ENCODE measurements around the gene PCYT1A. TPM values are rescaled to one million over a fixed set of nuclear protein-coding genes. Genes with fewer than 3 reads are reported as not detected.
"Not testable (repeated sequence)": the region's sequence is repeated elsewhere in the genome, so short reads cannot be mapped to it uniquely, and the experiment has no call there.

PCYT1A gene
- total RNA-seq, 1 donor from 2014 or later, result 55.2 TPM

DNA sequence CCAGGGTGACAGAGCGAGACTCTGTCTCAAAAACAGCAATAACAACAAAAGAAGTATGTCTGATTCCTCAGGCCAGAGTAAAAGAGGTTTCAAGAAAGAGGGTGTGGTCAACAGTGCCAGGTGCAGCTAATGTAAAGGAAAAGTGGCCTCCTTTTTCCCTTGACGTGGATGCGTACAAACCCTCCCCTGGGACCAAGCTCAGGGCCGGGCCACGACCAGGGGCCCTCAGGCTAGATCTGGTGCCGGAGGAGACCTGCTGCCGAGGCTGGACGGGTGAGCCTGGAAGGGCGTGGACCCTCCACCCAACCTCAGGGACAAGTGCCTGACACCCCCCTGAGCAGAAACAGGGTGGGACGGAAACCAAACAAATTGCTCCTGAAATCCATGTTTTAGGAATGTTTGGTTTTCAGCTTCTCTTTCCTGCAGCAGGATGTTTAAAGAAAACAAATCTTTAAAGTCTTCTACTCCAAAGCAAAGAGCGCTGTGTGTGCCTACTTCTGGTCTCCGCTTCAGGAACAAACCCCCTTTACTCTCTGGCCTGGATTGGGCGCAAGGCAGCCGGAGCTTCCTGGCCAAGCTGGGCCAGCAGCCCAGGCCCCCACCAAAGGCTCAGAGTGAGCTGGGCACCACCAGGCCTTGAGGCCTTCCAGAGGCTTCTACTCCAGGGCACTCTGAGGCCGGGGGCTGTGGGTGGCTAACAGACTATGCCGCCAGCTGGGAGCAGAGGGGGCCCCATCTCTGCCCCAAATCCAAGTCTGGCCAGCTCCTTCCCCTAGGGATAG, 97.8 kb downstream of the PCYT1A start:
- Mint-ChIP-seq H3K27ac (ENCODE audit: unreplicated experiment) (no peak overlapping the region), H3K36me3 (ENCODE audit: low read depth, unreplicated experiment) (no peaks in the 10 kb centered on the region), H3K4me1 (ENCODE audit: unreplicated experiment) (no peaks in the 10 kb centered on the region), H3K27me3 (ENCODE audit: unreplicated experiment) (peaks cover 4% of the 10 kb centered on the region), H3K9me3 (ENCODE audit: unreplicated experiment) (no peaks in the 10 kb centered on the region), H3K4me3 (ENCODE audit: unreplicated experiment) (no peak overlapping the region)
- no peak for DNase-seq (ENCODE audit: low spot score)
- TF ChIP-seq, protein P1, sequence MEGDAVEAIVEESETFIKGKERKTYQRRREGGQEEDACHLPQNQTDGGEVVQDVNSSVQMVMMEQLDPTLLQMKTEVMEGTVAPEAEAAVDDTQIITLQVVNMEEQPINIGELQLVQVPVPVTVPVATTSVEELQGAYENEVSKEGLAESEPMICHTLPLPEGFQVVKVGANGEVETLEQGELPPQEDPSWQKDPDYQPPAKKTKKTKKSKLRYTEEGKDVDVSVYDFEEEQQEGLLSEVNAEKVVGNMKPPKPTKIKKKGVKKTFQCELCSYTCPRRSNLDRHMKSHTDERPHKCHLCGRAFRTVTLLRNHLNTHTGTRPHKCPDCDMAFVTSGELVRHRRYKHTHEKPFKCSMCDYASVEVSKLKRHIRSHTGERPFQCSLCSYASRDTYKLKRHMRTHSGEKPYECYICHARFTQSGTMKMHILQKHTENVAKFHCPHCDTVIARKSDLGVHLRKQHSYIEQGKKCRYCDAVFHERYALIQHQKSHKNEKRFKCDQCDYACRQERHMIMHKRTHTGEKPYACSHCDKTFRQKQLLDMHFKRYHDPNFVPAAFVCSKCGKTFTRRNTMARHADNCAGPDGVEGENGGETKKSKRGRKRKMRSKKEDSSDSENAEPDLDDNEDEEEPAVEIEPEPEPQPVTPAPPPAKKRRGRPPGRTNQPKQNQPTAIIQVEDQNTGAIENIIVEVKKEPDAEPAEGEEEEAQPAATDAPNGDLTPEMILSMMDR (IDR thresholded peaks at IDR 0.05; ENCODE audit: unreplicated experiment), result no peak

DNA sequence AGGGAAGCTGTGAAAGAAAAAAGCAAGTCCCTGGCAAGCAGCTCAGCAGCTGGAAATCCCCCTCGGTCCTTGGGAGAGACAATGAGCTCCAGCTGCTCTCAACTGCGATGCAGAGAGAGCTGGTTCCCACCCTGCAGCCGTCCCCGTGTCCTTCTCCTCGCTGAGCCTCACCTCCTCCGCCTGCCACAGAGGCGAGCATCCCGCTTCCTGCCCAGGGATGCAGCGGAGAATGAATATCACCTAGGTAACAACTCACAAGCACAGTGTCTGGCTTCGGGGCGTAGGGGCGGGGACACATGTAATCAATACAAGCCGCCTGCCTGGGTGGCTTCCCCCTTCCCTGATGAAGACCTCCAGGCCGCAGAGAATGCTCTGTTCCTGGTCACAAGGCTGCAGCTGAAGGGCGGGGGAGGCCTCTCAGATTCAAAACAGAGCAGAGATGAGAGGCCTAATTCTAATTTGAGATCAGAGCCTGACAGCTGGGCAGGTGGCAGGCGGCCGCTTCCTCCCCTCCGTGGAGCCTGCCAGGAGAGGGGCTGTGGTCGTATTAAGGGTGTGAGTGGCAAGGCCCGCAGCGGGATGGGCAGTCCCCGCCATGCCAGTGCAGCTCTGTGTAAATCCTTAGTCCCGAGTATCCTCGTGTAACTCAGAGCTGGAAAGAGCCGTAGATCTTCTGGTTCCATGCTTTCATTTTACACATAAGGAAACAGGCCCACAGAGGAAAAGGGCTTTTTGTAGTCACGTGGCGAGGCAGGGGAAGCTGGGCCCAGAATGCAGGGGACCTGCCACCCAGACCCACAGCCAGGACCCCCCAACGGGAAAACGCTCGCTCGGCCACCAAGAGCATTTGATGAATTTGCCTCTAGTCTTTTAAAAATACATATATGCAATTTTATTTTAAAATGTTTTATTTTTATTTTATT, 100.6 kb downstream of the PCYT1A start:
- no peaks in the 10 kb centered on the region for H3K36me3 Mint-ChIP-seq (ENCODE audit: low read depth, unreplicated experiment)
- H3K9me3 Mint-ChIP-seq (ENCODE audit: unreplicated experiment), result no peaks in the 10 kb centered on the region
- H3K4me1 Mint-ChIP-seq (ENCODE audit: unreplicated experiment), result no peaks in the 10 kb centered on the region
- TF ChIP-seq, protein P1 (IDR thresholded peaks at IDR 0.05; ENCODE audit: unreplicated experiment), result no peak
- H3K4me3 Mint-ChIP-seq (ENCODE audit: unreplicated experiment), result no peak overlapping the region
- H3K27me3 Mint-ChIP-seq (ENCODE audit: unreplicated experiment), result peaks cover 2% of the 10 kb centered on the region
- DNase-seq (ENCODE audit: low spot score), result no peak
- H3K27ac Mint-ChIP-seq (ENCODE audit: unreplicated experiment), result no peak overlapping the region

DNA sequence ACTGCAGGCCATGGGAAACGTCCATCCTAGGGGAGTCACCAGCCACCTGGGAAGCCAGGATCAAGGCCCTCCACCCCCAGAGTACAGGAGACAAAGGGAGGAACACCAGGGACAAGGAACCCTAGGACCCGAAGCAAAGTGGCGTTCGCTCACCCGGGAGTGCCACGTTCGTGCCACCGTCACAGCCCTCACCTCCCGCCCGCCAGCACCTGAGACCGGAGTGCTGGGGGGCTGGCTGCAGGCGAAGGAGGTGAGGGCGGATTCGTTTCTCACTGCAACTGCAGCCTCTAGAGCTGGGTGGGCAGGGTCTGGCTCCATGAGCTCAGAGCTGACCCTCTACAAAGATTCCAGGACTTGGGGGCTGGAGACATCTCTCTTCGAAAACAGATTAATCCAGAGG, 102.6 kb downstream of the PCYT1A start:
- Mint-ChIP-seq H3K27me3 (ENCODE audit: unreplicated experiment) (peaks cover 3% of the 10 kb centered on the region), H3K9me3 (ENCODE audit: unreplicated experiment) (no peaks in the 10 kb centered on the region), H3K36me3 (ENCODE audit: low read depth, unreplicated experiment) (no peaks in the 10 kb centered on the region), H3K4me1 (ENCODE audit: unreplicated experiment) (no peaks in the 10 kb centered on the region), H3K4me3 (ENCODE audit: unreplicated experiment) (no peak overlapping the region), H3K27ac (ENCODE audit: unreplicated experiment) (no peak overlapping the region)
- no peak for DNase-seq (ENCODE audit: low spot score)
- TF ChIP-seq, protein P1 (IDR thresholded peaks at IDR 0.05; ENCODE audit: unreplicated experiment), result no peak

DNA sequence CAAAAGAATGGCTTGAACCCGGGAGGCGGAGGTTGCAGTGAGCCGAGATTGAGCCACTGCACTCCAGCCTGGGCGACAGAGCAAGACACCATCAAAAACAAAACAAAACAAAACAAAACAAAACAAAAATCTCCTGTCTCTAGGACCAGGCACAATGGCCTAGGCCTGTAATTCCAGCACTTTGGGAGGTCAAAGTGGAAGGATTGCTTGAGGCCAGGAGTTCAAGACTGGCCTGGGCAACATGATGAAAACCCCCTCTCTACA, 103.4 kb downstream of the PCYT1A start:
- not testable (repeated sequence) for H3K9me3 Mint-ChIP-seq (ENCODE audit: unreplicated experiment); H3K27me3 Mint-ChIP-seq (ENCODE audit: unreplicated experiment); H3K4me1 Mint-ChIP-seq (ENCODE audit: unreplicated experiment); H3K27ac Mint-ChIP-seq (ENCODE audit: unreplicated experiment); H3K4me3 Mint-ChIP-seq (ENCODE audit: unreplicated experiment); DNase-seq (ENCODE audit: low spot score); H3K36me3 Mint-ChIP-seq (ENCODE audit: low read depth, unreplicated experiment)

DNA sequence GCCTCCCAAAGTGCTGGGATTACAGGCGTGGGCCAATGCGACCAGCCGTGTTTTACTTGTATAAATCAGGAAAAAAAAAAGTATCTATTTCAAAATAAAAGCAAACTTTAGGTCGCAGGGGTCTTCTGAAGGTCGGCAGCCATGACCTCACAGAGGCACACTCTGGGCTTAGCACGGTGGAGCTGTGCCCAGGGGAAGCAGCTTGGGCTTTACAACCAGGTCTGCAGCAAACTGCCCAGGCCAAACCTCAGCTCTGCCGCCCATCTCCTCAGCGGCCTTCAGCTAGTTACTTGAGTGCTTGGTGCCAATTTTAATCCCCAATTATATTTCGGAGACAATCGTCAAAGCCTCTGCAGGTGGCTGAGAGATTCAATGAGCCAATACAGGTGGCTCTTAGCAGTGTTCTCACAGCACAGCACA, 106.4 kb downstream of the PCYT1A start:
- DNase-seq (ENCODE audit: low spot score), result no peak
- Mint-ChIP-seq H3K4me1 (ENCODE audit: unreplicated experiment) (no peaks in the 10 kb centered on the region), H3K36me3 (ENCODE audit: low read depth, unreplicated experiment) (no peaks in the 10 kb centered on the region), H3K4me3 (ENCODE audit: unreplicated experiment) (no peak overlapping the region), H3K27ac (ENCODE audit: unreplicated experiment) (no peak overlapping the region), H3K9me3 (ENCODE audit: unreplicated experiment) (no peaks in the 10 kb centered on the region), H3K27me3 (ENCODE audit: unreplicated experiment) (peaks cover 3% of the 10 kb centered on the region)
- TF ChIP-seq, protein P1 (IDR thresholded peaks at IDR 0.05; ENCODE audit: unreplicated experiment), result no peak

Data from endothelial cell (in vitro differentiated cells).